A673 (cell line): ENCODE measurements around the gene ZNF462.

Experiments used
- CTCF ChIP-seq: fragments of 300-800, 200-600 bp; sonication (generic); conservative IDR thresholded peaks from 2 replicates; pipeline ENCODE4 v1.5.1; 2017; ENCODE audit warnings: low read depth, mild to moderate bottlenecking, antibody characterized with exemption, low read length, moderate library complexity, mixed read lengths
- EZH2 ChIP-seq: fragments of 200-600 bp; sonication (generic); IDR thresholded peaks from 2 replicates; pipeline ENCODE4 v1.6.1; 2017; ENCODE audit warnings: borderline replicate concordance, low read depth, mild to moderate bottlenecking, mixed read lengths, antibody characterized with exemption, low read length; ENCODE audit not compliant: poor library complexity, severe bottlenecking

GRCh38 chr9:107025260-107026035 is 162.5 kb downstream of the ZNF462 start:
- no peak for TF ChIP-seq CTCF
- no peak for TF ChIP-seq EZH2
